H9 (cell line): ENCODE results near the gene PREX1. TPM values are rescaled to one million over a fixed set of nuclear protein-coding genes. Genes with fewer than 3 reads are reported as not detected.
A peak's percentile ranks its signal among the peaks of the same experiment; 100 is the strongest.

Source experiments
- DNase-seq: peaks from one replicate; pipeline ENCODE4 v3.0.0-alpha.2; 2017
- H2AFZ ChIP-seq: one replicate; pipeline ENCODE4 v1.6.1; 2013; ENCODE audit warnings: mild to moderate bottlenecking, low read length, control low read depth, moderate library complexity
- H2AK5ac ChIP-seq: 2 replicates; pipeline ENCODE4 v1.6.1; 2013; ENCODE audit warnings: low read length, control low read depth, mixed read lengths; ENCODE audit not compliant: insufficient read length
- H2BK120ac ChIP-seq: one replicate; pipeline ENCODE4 v1.6.1; 2013; ENCODE audit warnings: low read depth, mild to moderate bottlenecking, low read length, control low read depth, inconsistent platforms; ENCODE audit not compliant: poor library complexity, severe bottlenecking
- H2BK12ac ChIP-seq: 2 replicates; pipeline ENCODE4 v1.6.1; 2013; ENCODE audit warnings: low read length, control low read depth, mixed read lengths, low read depth; ENCODE audit not compliant: insufficient read length
- H2BK15ac ChIP-seq: 2 replicates; pipeline ENCODE4 v1.6.1; 2013; ENCODE audit warnings: low read depth, low read length, control low read depth
- H2BK20ac ChIP-seq: one replicate; pipeline ENCODE4 v1.6.1; 2013; ENCODE audit warnings: low read depth, mild to moderate bottlenecking, low read length, control low read depth, inconsistent platforms; ENCODE audit not compliant: poor library complexity, severe bottlenecking
- H2BK5ac ChIP-seq: 2 replicates; pipeline ENCODE4 v1.6.1; 2013; ENCODE audit warnings: low read length, control low read depth, mixed read lengths; ENCODE audit not compliant: insufficient read length
- H3K14ac ChIP-seq: 2 replicates; pipeline ENCODE4 v1.6.1; 2013; ENCODE audit warnings: low read length, control low read depth; ENCODE audit not compliant: insufficient read depth
- H3K18ac ChIP-seq: 2 replicates; pipeline ENCODE4 v1.6.1; 2013; ENCODE audit warnings: low read depth, mild to moderate bottlenecking, mixed read lengths, low read length, control low read depth; ENCODE audit not compliant: insufficient read length
- H3K23ac ChIP-seq: 2 replicates; pipeline ENCODE4 v1.6.1; 2013; ENCODE audit warnings: low read length, control low read depth, mixed read lengths, low read depth; ENCODE audit not compliant: insufficient read length
- H3K23me2 ChIP-seq: 2 replicates; pipeline ENCODE4 v1.6.1; 2013; ENCODE audit warnings: low read depth, mild to moderate bottlenecking, mixed read lengths, low read length, control low read depth; ENCODE audit not compliant: insufficient read length, poor library complexity, severe bottlenecking
- H3K27ac ChIP-seq: 2 replicates; pipeline ENCODE4 v1.5.1; 2013; ENCODE audit warnings: low read length, control low read depth, mixed read lengths, low read depth; ENCODE audit not compliant: insufficient read length
- H3K27me3 ChIP-seq: 2 replicates; pipeline ENCODE4 v1.6.1; 2013; ENCODE audit warnings: low read length, control low read depth, inconsistent platforms; ENCODE audit not compliant: insufficient read depth
- H3K4ac ChIP-seq: 2 replicates; pipeline ENCODE4 v1.6.1; 2013; ENCODE audit warnings: low read depth, mild to moderate bottlenecking, control low read depth, inconsistent platforms, low read length, moderate library complexity
- H3K4me1 ChIP-seq: 2 replicates; pipeline ENCODE4 v1.6.1; 2013; ENCODE audit warnings: low read length, control low read depth, inconsistent platforms; ENCODE audit not compliant: insufficient read depth
- H3K4me2 ChIP-seq: 2 replicates; pipeline ENCODE4 v1.6.1; 2013; ENCODE audit warnings: low read length, control low read depth, mixed read lengths; ENCODE audit not compliant: insufficient read length, insufficient read depth
- H3K56ac ChIP-seq: 2 replicates; pipeline ENCODE4 v1.6.1; 2013; ENCODE audit warnings: low read depth, mild to moderate bottlenecking, mixed read lengths, low read length, control low read depth; ENCODE audit not compliant: insufficient read length
- H3K79me1 ChIP-seq: 2 replicates; pipeline ENCODE4 v1.6.1; 2013; ENCODE audit warnings: low read depth, mild to moderate bottlenecking, moderate library complexity, low read length, control low read depth, inconsistent platforms; ENCODE audit not compliant: insufficient read depth, poor library complexity, severe bottlenecking
- H3K79me2 ChIP-seq: 2 replicates; pipeline ENCODE4 v1.6.1; 2013; ENCODE audit warnings: low read length, control low read depth, inconsistent platforms; ENCODE audit not compliant: insufficient read depth
- H3K9ac ChIP-seq: 2 replicates; pipeline ENCODE4 v1.6.1; 2013; ENCODE audit warnings: low read length, control low read depth, mixed read lengths; ENCODE audit not compliant: insufficient read length; ENCODE audit errors: extremely low read depth
- H3K9me3 ChIP-seq: one replicate; pipeline ENCODE4 v1.6.1; 2013; ENCODE audit warnings: low read depth, low read length, inconsistent platforms; ENCODE audit not compliant: control insufficient read depth
- H3T11ph ChIP-seq: one replicate; pipeline ENCODE4 v1.6.1; 2013; ENCODE audit warnings: mild to moderate bottlenecking, low read length, control low read depth, inconsistent platforms
- H4K20me1 ChIP-seq: one replicate; pipeline ENCODE4 v1.6.1; 2013; ENCODE audit not compliant: control insufficient read depth, insufficient read length, insufficient read depth
- H4K5ac ChIP-seq: 2 replicates; pipeline ENCODE4 v1.6.1; 2013; ENCODE audit warnings: low read depth, mild to moderate bottlenecking, mixed read lengths, low read length, control low read depth; ENCODE audit not compliant: insufficient read length
- H4K8ac ChIP-seq: replicated peaks from 2 replicates; pipeline ENCODE4 v1.6.1; 2013; ENCODE audit warnings: low read length, control low read depth, mixed read lengths, low read depth; ENCODE audit not compliant: insufficient read length
- H4K91ac ChIP-seq: 2 replicates; pipeline ENCODE4 v1.6.1; 2013; ENCODE audit warnings: low read depth, mild to moderate bottlenecking, moderate library complexity, mixed read lengths, low read length, control low read depth; ENCODE audit not compliant: insufficient read length
- H3K27ac Mint-ChIP-seq, 3 experiments: 2 replicates in 2 of 3; 3 replicates in 1 of 3; pipeline ENCODE4 v1.8.0; 2020 to 2021; ENCODE audit warnings: mixed read lengths in 3 of 3, mild to moderate bottlenecking in 1 of 3, moderate library complexity in 1 of 3
- H3K27me3 Mint-ChIP-seq: 2 replicates; pipeline ENCODE4 v1.8.0; 2021; ENCODE audit warnings: low read depth, mild to moderate bottlenecking, moderate library complexity, mixed read lengths
- H3K36me3 Mint-ChIP-seq, 3 experiments: 2 replicates in 2 of 3; 3 replicates in 1 of 3; pipeline ENCODE4 v1.8.0; 2020 to 2021; ENCODE audit warnings: low read depth in 3 of 3, mixed read lengths in 3 of 3; ENCODE audit not compliant: insufficient read depth in 1 of 3
- H3K4me1 Mint-ChIP-seq, 2 experiments: 2 replicates each; pipeline ENCODE4 v1.8.0; 2020; ENCODE audit warnings: mixed read lengths in 2 of 2
- H3K4me3 Mint-ChIP-seq, 2 experiments: 2 replicates in 1 of 2; 3 replicates in 1 of 2; pipeline ENCODE4 v1.8.0; 2020 to 2021; ENCODE audit warnings: mild to moderate bottlenecking in 2 of 2, mixed read lengths in 2 of 2, moderate library complexity in 1 of 2
- H3K9me3 Mint-ChIP-seq, 2 experiments: 2 replicates in 1 of 2; 3 replicates in 1 of 2; pipeline ENCODE4 v1.8.0; 2020; ENCODE audit warnings: mild to moderate bottlenecking in 2 of 2, mixed read lengths in 2 of 2, moderate library complexity in 1 of 2
- WGBS: extraction: QIAGEN DNeasy Blood & Tissue Kit; methylation state at CpG from one replicate; pipeline ENCODE4 v1.1.7; 2013; ENCODE audit warnings: missing lambda C conversion rate, low lambda C conversion rate, mixed read lengths; ENCODE audit not compliant: insufficient read length; ENCODE audit errors: extremely low coverage; 5-methylcytosine and 5-hydroxymethylcytosine counted together
- long read RNA-seq: library from polyadenylated mRNA; unstranded; transcript quantifications from one replicate; pipeline ENCODE4 v2.0.0, GENCODE V29; 2020
- total RNA-seq: library from RNA; stranded (reverse); gene quantifications from 2 replicates; pipeline ENCODE4 v1.2.1, GENCODE V29; 2021
- TF ChIP-seq, protein P1 (sequence below): fragments of 200-600 bp; sonication (generic); conservative IDR thresholded peaks from 3 replicates; pipeline ENCODE4 v1.8.0; 2021; ENCODE audit warnings: antibody characterized with exemption, mild to moderate bottlenecking

PREX1 gene, protein sequence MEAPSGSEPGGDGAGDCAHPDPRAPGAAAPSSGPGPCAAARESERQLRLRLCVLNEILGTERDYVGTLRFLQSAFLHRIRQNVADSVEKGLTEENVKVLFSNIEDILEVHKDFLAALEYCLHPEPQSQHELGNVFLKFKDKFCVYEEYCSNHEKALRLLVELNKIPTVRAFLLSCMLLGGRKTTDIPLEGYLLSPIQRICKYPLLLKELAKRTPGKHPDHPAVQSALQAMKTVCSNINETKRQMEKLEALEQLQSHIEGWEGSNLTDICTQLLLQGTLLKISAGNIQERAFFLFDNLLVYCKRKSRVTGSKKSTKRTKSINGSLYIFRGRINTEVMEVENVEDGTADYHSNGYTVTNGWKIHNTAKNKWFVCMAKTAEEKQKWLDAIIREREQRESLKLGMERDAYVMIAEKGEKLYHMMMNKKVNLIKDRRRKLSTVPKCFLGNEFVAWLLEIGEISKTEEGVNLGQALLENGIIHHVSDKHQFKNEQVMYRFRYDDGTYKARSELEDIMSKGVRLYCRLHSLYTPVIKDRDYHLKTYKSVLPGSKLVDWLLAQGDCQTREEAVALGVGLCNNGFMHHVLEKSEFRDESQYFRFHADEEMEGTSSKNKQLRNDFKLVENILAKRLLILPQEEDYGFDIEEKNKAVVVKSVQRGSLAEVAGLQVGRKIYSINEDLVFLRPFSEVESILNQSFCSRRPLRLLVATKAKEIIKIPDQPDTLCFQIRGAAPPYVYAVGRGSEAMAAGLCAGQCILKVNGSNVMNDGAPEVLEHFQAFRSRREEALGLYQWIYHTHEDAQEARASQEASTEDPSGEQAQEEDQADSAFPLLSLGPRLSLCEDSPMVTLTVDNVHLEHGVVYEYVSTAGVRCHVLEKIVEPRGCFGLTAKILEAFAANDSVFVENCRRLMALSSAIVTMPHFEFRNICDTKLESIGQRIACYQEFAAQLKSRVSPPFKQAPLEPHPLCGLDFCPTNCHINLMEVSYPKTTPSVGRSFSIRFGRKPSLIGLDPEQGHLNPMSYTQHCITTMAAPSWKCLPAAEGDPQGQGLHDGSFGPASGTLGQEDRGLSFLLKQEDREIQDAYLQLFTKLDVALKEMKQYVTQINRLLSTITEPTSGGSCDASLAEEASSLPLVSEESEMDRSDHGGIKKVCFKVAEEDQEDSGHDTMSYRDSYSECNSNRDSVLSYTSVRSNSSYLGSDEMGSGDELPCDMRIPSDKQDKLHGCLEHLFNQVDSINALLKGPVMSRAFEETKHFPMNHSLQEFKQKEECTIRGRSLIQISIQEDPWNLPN (N-terminal part only)
- 5.4 and 6.6 TPM in 2 replicates for total RNA-seq
- long read RNA-seq, partial matches to known transcripts: 2 of 5 reads
- long read RNA-seq, other reads (novel, unspliced or antisense): 3 of 5 reads

DNA sequence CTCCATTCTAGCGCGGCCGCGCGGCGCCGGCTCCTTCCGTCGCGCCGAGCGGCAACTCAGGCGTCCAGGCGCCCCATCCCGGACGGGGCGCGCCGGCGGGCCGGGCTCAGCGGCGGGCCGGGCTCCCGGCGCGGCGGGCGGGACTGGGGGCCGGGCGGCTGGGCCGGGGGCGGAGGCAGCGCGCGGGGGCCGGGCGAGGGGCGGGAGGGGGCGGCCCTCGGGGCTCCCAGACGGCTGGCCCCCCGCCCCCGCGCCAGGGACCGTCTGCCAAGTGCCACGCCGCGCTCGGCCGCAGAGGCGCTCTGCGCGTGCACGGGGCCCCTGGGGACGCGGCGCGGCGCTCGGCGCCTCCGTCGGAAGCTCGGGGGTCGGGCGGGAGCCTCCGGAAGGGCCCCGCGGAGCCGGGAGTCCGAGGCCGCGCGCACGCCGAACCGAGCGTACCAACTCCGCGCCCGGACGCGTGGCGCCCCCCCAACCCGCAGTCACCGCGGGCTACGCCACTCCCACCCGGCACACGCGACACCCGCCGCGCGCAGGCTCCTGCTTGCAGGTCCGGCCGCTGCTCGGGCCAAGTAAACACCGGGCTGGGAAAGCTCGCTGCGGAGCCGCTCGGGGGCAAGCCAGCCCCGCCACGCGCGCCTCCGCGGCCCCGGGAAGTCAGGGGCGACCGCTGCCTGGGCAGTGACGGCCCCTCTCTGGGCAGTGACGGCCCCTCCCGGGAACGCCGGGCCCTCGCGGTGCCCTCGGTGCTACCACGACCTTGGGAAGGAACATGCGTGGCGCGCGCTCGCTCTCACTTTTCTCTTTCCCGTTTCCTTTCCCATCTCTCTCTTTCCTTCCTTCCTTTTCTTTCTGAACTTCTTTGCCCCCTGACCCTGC is at the start of gene PREX1:
TSS of gene PREX1 (minus strand) at position 145 of the 879 bp plus-strand sequence. CDS start at position 6, 139 bp downstream.
- Histone ChIP-seq H3K79me2 (no peaks in the 10 kb centered on the region), H4K8ac (no peak within 1 kb of the TSS), H4K5ac (no peak within 1 kb of the TSS), H3K4me1 (no peaks in the 10 kb centered on the region), H3K9me3 (no peaks in the 10 kb centered on the region), H4K20me1 (no peaks in the 10 kb centered on the region), H2BK5ac (no peak within 1 kb of the TSS), H2BK15ac (no peak within 1 kb of the TSS; the same call in 1 of the 2 replicates), H2AFZ (no peak within 1 kb of the TSS), H3K4ac (no peak within 1 kb of the TSS), H3K4me2 (peak within 1 kb of the TSS; percentile 67), H3K27me3 (peaks cover 17% of the 10 kb centered on the region), H2AK5ac (no peak within 1 kb of the TSS), H3K23ac (no peak within 1 kb of the TSS), H3T11ph (no peak within 1 kb of the TSS), H3K79me1 (no peaks in the 10 kb centered on the region), H4K91ac (no peak within 1 kb of the TSS), H3K18ac (no peak within 1 kb of the TSS), H2BK20ac (no peak within 1 kb of the TSS), H3K56ac (no peak within 1 kb of the TSS), H3K14ac (peak within 1 kb of the TSS; percentile 72; the same call in 1 of the 2 replicates), H3K9ac (no peak within 1 kb of the TSS), H2BK120ac (no peak within 1 kb of the TSS), H2BK12ac (no peak within 1 kb of the TSS), H3K23me2 (peaks cover 13% of the 10 kb centered on the region), H3K27ac (no peak within 1 kb of the TSS)
- TF ChIP-seq, protein P1, sequence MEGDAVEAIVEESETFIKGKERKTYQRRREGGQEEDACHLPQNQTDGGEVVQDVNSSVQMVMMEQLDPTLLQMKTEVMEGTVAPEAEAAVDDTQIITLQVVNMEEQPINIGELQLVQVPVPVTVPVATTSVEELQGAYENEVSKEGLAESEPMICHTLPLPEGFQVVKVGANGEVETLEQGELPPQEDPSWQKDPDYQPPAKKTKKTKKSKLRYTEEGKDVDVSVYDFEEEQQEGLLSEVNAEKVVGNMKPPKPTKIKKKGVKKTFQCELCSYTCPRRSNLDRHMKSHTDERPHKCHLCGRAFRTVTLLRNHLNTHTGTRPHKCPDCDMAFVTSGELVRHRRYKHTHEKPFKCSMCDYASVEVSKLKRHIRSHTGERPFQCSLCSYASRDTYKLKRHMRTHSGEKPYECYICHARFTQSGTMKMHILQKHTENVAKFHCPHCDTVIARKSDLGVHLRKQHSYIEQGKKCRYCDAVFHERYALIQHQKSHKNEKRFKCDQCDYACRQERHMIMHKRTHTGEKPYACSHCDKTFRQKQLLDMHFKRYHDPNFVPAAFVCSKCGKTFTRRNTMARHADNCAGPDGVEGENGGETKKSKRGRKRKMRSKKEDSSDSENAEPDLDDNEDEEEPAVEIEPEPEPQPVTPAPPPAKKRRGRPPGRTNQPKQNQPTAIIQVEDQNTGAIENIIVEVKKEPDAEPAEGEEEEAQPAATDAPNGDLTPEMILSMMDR: no peak
- H3K36me3 Mint-ChIP-seq: no peaks in the 10 kb centered on the region
- H3K27ac Mint-ChIP-seq: no peak within 1 kb of the TSS
- DNase-seq: peak; percentile 80
- H3K9me3 Mint-ChIP-seq: no peaks in the 10 kb centered on the region
- peaks cover 31 to 42% of the 10 kb centered on the region in 2 experiments for H3K4me1 Mint-ChIP-seq
- peak within 1 kb of the TSS; percentile 77 to 95 for H3K4me3 Mint-ChIP-seq
- peaks cover 88% of the 10 kb centered on the region for H3K27me3 Mint-ChIP-seq
- WGBS: no CpG with 5 or more reads among the region's 128 CpGs
